Nephron progenitor cell (in vitro differentiated cells): ENCODE measurements around the gene GRAP.
A peak's percentile ranks its signal among the peaks of the same experiment; 100 is the strongest.
"Not testable (repeated sequence)": the region's sequence is repeated elsewhere in the genome, so short reads cannot be mapped to it uniquely, and the experiment has no call there.

Source experiments
- DNase-seq: peaks from one replicate; pipeline ENCODE4 v3.0.0; 2021
- H3K27ac Mint-ChIP-seq: 2 replicates; pipeline ENCODE4 v1.8.0; 2021; ENCODE audit warnings: mild to moderate bottlenecking, moderate library complexity, mixed read lengths
- H3K27me3 Mint-ChIP-seq: 2 replicates; pipeline ENCODE4 v1.8.0; 2021; ENCODE audit warnings: mild to moderate bottlenecking, low read depth, mixed read lengths; ENCODE audit not compliant: poor library complexity
- H3K36me3 Mint-ChIP-seq: 2 replicates; pipeline ENCODE4 v1.8.0; 2021; ENCODE audit warnings: low read depth, mixed read lengths
- H3K4me1 Mint-ChIP-seq: 2 replicates; pipeline ENCODE4 v1.8.0; 2021; ENCODE audit warnings: mixed read lengths
- H3K4me3 Mint-ChIP-seq: 2 replicates; pipeline ENCODE4 v1.8.0; 2021; ENCODE audit warnings: mild to moderate bottlenecking, moderate library complexity, mixed read lengths
- H3K9me3 Mint-ChIP-seq: 2 replicates; pipeline ENCODE4 v1.8.0; 2021; ENCODE audit warnings: mild to moderate bottlenecking, moderate library complexity, mixed read lengths
- CTCF ChIP-seq: fragments of 200-600 bp; sonication (generic); IDR thresholded peaks from 2 replicates; pipeline ENCODE4 v1.5.0; 2021; ENCODE audit warnings: antibody characterized with exemption

GRAP gene

DNA sequence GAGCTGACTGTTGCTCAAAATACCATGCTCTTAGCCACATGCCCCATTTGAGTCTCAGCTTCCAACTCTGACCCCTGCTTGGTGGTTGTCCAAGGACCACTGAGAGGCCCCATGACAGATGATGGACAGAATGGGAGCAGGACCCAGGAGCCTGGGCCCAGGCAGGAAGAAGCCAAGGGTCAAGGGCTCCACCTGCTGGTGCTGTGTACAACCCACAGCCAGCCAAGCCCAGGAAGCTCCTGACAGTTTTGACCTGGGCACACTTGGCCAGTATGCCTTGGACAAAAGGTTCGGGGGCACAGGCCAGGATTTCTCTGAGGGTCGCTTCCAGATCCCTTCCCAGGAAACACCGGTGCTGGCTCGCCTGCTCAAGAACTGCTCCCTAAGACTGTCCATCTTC lies 15.0 kb downstream of the GRAP start:
- H3K9me3 Mint-ChIP-seq, H3K36me3 Mint-ChIP-seq, H3K4me3 Mint-ChIP-seq, H3K4me1 Mint-ChIP-seq, H3K27ac Mint-ChIP-seq, H3K27me3 Mint-ChIP-seq: not testable (repeated sequence)
- peak; percentile 74 for DNase-seq
- TF ChIP-seq CTCF, result peak; percentile 25

DNA sequence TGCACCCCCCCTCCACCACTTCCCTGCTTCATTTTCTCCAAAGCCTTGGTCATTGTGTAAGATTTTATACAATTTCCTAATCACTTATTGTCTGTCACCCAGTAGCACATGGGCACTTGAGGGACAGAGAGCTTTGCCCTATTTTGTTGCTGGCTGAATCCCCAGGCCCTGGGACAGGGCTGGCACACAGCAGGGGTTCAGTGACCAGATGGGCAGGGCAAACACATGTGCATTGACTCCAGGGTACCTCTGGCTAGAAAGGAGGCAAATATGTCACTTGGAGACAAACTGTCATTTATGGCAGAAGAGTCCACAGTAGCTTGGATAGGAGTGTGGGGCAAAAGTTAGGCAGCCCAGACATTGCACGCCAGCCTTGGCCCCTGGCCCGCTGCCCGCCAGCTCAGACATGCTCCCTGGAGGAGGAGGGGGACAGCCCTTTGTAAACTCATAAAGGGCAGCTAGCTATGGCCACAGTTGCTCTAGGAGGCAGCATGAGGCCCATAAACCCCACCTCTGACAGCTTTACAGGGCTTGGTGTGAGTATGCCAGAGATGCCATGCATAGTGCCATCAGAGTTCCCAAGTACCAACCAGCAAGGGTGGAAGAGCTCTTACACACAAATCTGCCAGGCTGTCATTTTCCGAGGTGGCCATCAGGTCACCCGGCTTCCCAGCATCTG lies 15.8 kb downstream of the GRAP start:
- not testable (repeated sequence) for H3K27ac Mint-ChIP-seq, H3K27me3 Mint-ChIP-seq, H3K4me1 Mint-ChIP-seq, H3K4me3 Mint-ChIP-seq, H3K36me3 Mint-ChIP-seq, DNase-seq, H3K9me3 Mint-ChIP-seq

GRCh38 chr17:19029740-19030139 lies 17.0 kb downstream of the GRAP start:
- not testable (repeated sequence) for H3K36me3 Mint-ChIP-seq, H3K27me3 Mint-ChIP-seq, H3K9me3 Mint-ChIP-seq, H3K4me3 Mint-ChIP-seq, H3K27ac Mint-ChIP-seq, H3K4me1 Mint-ChIP-seq, DNase-seq

- not testable (repeated sequence) for H3K9me3 Mint-ChIP-seq
Observed at GRCh38 chr17:19028671-19029070, 18.1 kb downstream of the GRAP start.

DNA sequence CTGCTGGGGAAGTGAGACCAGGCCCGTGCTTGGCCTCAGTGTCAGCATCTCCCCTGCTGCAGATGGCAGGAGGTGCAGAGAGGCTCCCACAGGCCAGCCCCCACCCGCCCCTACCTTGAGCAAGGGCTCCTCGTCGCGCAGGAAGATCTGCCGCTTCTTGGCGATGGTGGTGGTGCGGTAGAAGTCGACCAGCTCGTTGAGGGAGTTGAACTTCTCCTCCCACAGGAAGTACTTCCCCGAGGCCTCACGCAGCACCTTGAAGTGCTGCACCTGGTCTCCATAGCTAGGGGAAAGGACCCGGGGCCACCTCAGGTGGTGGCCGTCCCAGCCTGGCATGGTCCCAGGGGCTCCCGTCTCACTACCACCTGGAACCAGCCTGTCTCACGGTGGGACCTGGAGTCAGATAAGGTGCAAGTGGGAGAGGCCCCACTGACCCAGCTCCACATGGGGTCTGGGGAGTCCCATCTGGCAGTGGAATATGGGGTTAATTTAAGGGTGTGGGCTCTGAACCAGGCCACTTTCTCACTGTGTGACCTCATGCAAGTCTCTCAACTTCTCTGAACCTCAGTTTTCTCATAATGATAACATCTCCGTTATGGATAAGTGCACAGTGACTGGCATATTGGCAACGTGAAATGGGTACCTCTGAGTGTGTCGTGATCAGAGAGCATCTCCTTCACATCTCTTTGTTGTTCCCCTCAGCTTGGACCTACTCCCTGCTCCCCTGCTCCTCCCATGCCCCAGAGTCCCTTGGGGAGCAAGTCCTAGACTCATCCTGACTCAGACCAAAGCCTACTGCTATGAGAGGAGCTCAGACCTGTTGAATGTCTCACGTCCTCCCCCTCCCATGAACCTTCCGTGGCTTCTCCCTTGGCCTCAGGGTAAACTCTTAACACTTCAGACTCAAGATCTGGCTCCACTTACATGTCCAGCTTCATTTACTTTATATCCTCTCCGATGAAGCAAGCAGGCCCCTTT lies 22.4 kb downstream of the GRAP start:
- Mint-ChIP-seq H3K27me3 (peaks cover 3% of the 10 kb centered on the region), H3K36me3 (no peaks in the 10 kb centered on the region), H3K4me3 (no peak overlapping the region), H3K9me3 (no peaks in the 10 kb centered on the region), H3K4me1 (peaks cover 16% of the 10 kb centered on the region), H3K27ac (peak overlapping the region; percentile 31)
- TF ChIP-seq CTCF, result no peak
- DNase-seq, result peak; percentile 0

More at GRCh38 chr17:19028671-19029070, 18.1 kb downstream of the GRAP start:
- not testable (repeated sequence) for H3K4me3 Mint-ChIP-seq, DNase-seq, H3K27ac Mint-ChIP-seq, H3K36me3 Mint-ChIP-seq, H3K27me3 Mint-ChIP-seq
- peaks cover 11% of the 10 kb centered on the region for H3K4me1 Mint-ChIP-seq

DNA sequence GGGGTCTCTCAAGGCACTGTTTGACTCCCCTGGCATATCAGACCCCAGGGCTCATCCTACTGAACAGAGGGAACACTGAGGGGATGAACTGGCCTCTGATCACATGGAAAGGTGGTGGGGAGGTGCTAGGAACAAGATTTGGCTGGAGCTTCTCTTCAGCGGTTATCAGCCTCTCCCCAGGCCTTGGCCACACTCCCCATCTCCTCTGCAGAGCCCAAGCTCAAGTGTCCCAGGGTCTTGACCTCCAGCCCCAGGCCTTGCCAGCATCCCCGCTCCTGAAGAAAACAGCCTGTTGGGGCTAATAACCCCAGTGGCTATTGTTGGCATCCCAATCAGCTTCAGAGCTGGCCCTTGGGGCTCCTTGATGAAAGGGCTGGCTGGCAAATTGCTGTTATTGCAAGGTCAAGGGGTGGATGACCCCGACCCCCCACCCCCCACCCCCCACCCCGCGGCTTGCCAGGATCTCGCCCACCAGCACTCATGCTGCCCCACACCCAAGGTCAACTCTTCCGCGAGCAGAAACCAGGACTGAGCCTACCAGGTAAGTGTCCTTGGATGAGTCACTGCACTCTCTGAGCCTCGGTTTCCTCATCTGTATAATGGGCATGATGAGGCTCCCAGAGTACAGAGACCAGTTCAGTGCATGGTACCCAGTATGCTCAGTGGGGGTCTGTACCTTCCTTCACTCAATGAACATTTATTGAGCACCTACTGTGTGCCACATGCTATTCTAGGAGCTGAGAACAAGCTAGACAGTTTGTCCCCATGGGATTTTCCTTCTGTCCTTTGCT lies 23.4 kb downstream of the GRAP start:
- DNase-seq, result no peak

More for the DNA sequence above, 23.4 kb downstream of the GRAP start:
- Mint-ChIP-seq H3K4me1 (peaks cover 23% of the 10 kb centered on the region), H3K4me3 (no peak overlapping the region), H3K36me3 (no peaks in the 10 kb centered on the region), H3K27ac (no peak overlapping the region), H3K27me3 (peaks cover 7% of the 10 kb centered on the region), H3K9me3 (no peaks in the 10 kb centered on the region)
- TF ChIP-seq CTCF, result no peak
